Skeletal muscle tissue (tissue), 4 donors: ENCODE data around the gene WBP2NL. TPM values are rescaled to one million over a fixed set of nuclear protein-coding genes. Genes with fewer than 3 reads are reported as not detected.

Experiments used
- H3K27ac ChIP-seq: one replicate; pipeline ENCODE4 v1.7.0; 2013; ENCODE audit warnings: mild to moderate bottlenecking, low read depth, low read length, inconsistent platforms
- H3K27me3 ChIP-seq, 3 donors: one replicate each; pipeline ENCODE4 v1.7.0; 2013; ENCODE audit warnings: low read length in 3 of 3; ENCODE audit not compliant: control insufficient read depth in 3 of 3, insufficient read depth in 3 of 3
- H3K36me3 ChIP-seq, 3 donors: one replicate each; pipeline ENCODE4 v1.7.0; 2013; ENCODE audit warnings: low read length in 3 of 3; ENCODE audit not compliant: control insufficient read depth in 3 of 3, insufficient read depth in 3 of 3
- H3K4me1 ChIP-seq, 3 donors: one replicate each; pipeline ENCODE4 v1.7.0; 2013; ENCODE audit warnings: low read length in 3 of 3, mild to moderate bottlenecking in 3 of 3; ENCODE audit not compliant: control insufficient read depth in 3 of 3, insufficient read depth in 3 of 3
- H3K4me3 ChIP-seq, 3 donors: one replicate each; pipeline ENCODE4 v1.7.0; 2013; ENCODE audit warnings: low read length in 3 of 3
- H3K9ac ChIP-seq, 3 donors: one replicate each; pipeline ENCODE4 v1.7.0; 2013; ENCODE audit warnings: low read length in 3 of 3, mild to moderate bottlenecking in 3 of 3, moderate library complexity in 2 of 3, low read depth in 1 of 3
- H3K9me3 ChIP-seq, 3 donors: one replicate each; pipeline ENCODE4 v1.7.0; 2013; ENCODE audit warnings: low read length in 3 of 3; ENCODE audit not compliant: control insufficient read depth in 3 of 3
- total RNA-seq: library from RNA; depleted of rRNA; stranded (reverse); fragments of >200 nt; gene quantifications from one replicate; pipeline ENCODE4 v1.2.3, GENCODE V29; 2014
- donor health status: Osteomylitis.

WBP2NL gene
- total RNA-seq, 1 donor from 2014 or later, result 1.6 TPM

GRCh38 chr22:41978732-41979131 is 19.9 kb upstream of the WBP2NL start:
- no peak overlapping the region for H3K27ac ChIP-seq
- H3K9ac ChIP-seq, result no peak overlapping the region
- H3K4me1 ChIP-seq, result peaks cover 7 to 18% (median 12%) of the 10 kb centered on the region in 3 donors
- H3K9me3 ChIP-seq, result no peaks in the 10 kb centered on the region
- no peak overlapping the region for H3K4me3 ChIP-seq
- H3K27me3 ChIP-seq, result peaks cover 23 to 43% (median 36%) of the 10 kb centered on the region in 3 donors
- no peaks in the 10 kb centered on the region for H3K36me3 ChIP-seq

GRCh38 chr22:41979423-41980250 is 19.0 kb upstream of the WBP2NL start:
- Histone ChIP-seq H3K4me1 (peaks cover 7 to 18% (median 12%) of the 10 kb centered on the region in 3 donors), H3K27ac (no peak overlapping the region), H3K9ac (no peak overlapping the region), H3K36me3 (no peaks in the 10 kb centered on the region), H3K9me3 (no peaks in the 10 kb centered on the region), H3K27me3 (peaks cover 23 to 41% (median 34%) of the 10 kb centered on the region in 3 donors), H3K4me3 (no peak overlapping the region)

DNA sequence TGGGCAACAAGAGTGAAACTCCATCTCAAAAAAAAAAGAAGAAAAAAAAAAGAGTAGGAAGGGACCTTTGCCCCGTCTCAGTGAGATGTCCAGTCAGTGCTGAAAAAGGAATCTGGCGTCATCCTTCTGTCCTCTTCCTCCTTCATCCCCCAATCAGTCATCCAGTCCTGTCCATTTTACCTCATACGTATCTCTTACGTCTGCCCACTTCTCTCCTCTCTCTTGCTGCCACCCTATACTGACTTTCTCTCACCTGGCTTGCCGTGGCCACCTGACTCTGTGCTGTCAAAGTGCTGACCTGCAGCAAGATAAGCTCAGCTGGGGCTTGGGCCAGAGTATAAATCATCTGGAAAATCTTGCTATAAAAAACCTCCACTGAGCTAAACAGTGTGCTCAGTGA is 15.7 kb upstream of the WBP2NL start:
- no peak overlapping the region for H3K4me3 ChIP-seq
- no peak overlapping the region for H3K9ac ChIP-seq
- no peaks in the 10 kb centered on the region for H3K36me3 ChIP-seq
- no peak overlapping the region for H3K27ac ChIP-seq
- no peaks in the 10 kb centered on the region for H3K9me3 ChIP-seq
- peaks cover 4 to 9% (median 4%) of the 10 kb centered on the region in 3 donors for H3K4me1 ChIP-seq
- peaks cover 3 to 16% (median 8%) of the 10 kb centered on the region in 3 donors for H3K27me3 ChIP-seq

- peaks cover 4 to 9% (median 4%) of the 10 kb centered on the region in 3 donors for H3K4me1 ChIP-seq
- H3K27ac ChIP-seq, result no peak overlapping the region
- H3K27me3 ChIP-seq, result peaks cover 4 to 8% (median 4%) of the 10 kb centered on the region in 3 donors
- H3K36me3 ChIP-seq, result no peaks in the 10 kb centered on the region
- H3K4me3 ChIP-seq, result no peak overlapping the region
- H3K9me3 ChIP-seq, result no peaks in the 10 kb centered on the region
- H3K9ac ChIP-seq, result no peak overlapping the region
Measured at GRCh38 chr22:41983513-41984405, 14.8 kb upstream of the WBP2NL start.

DNA sequence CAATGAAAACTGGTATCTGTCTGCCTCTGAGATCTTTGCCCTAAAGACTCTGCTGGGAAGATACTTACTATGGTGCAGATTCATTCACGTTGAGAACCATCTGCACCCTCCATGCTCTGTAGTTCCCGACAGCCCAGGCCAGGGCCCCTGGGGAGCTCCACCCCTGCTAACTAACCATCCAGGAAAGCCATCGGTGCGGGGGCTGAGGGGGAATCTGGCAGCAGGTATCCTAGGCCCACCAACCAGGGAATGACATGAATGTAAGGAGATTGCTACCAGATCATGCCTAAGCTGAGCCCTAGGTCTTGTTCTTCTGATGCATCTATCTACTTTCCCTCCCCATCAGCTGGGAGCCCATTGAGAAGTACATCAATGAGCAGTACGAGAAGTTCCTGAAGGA is 11.3 kb upstream of the WBP2NL start:
- Histone ChIP-seq H3K9ac (no peak overlapping the region), H3K9me3 (no peaks in the 10 kb centered on the region), H3K27me3 (peaks cover 3 to 9% (median 4%) of the 10 kb centered on the region in 3 donors), H3K4me1 (peaks cover 4 to 9% (median 4%) of the 10 kb centered on the region in 3 donors), H3K4me3 (no peak overlapping the region), H3K27ac (no peak overlapping the region), H3K36me3 (no peaks in the 10 kb centered on the region)

GRCh38 chr22:41989246-41989645 is 9.3 kb upstream of the WBP2NL start:
- no peak overlapping the region for H3K4me3 ChIP-seq
- no peak overlapping the region for H3K27ac ChIP-seq
- no peaks in the 10 kb centered on the region for H3K4me1 ChIP-seq
- no peaks in the 10 kb centered on the region for H3K9me3 ChIP-seq
- no peak overlapping the region for H3K9ac ChIP-seq
- peaks cover 3 to 9% (median 4%) of the 10 kb centered on the region in 3 donors for H3K27me3 ChIP-seq
- H3K36me3 ChIP-seq, result no peaks in the 10 kb centered on the region

DNA sequence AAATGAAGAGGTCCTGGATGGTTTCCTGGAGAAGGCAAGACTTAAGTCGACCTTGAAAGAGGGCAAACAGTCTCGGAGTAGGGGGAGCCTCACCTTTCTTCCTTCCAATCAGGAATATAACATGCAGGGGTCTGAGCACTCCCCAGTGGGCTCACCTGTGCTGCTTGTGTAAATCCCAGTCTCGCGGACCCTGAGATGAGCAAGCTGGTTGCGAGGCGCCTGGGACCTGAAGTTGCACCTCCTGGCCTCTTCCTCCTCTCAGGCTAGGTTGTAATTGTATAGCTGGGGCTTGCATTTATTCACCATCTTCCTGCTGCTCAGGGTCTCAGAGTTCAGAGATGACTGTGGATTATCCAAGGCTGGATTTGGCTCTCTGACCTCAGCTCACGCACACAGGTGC is 7.5 kb upstream of the WBP2NL start:
- no peak overlapping the region for H3K4me3 ChIP-seq
- no peak overlapping the region for H3K9ac ChIP-seq
- H3K4me1 ChIP-seq, result no peaks in the 10 kb centered on the region
- peaks cover 3 to 9% (median 4%) of the 10 kb centered on the region in 3 donors for H3K27me3 ChIP-seq
- H3K27ac ChIP-seq, result no peak overlapping the region
- no peaks in the 10 kb centered on the region for H3K9me3 ChIP-seq
- H3K36me3 ChIP-seq, result no peaks in the 10 kb centered on the region

DNA sequence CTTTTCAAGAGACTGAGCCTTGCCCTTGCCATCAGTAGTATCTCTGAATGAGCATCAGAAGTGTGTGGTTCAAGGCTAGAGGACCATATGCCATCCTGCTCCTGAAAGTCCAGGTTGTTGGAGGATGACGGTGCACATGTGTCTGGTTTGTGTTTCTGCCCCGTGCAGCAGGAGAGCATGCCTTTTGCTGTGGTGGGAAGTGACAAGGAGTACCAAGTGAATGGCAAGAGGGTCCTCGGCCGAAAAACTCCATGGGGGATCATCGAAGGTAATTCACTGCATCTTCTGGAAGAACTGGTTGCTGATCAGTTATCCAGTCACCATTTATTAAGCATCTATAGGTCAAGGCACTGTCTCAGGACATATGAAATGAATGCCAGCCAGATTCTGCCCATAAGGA is 6.1 kb upstream of the WBP2NL start:
- no peak overlapping the region for H3K4me3 ChIP-seq
- no peak overlapping the region for H3K27ac ChIP-seq
- H3K36me3 ChIP-seq, result no peaks in the 10 kb centered on the region
- H3K4me1 ChIP-seq, result no peaks in the 10 kb centered on the region
- peaks cover 4 to 18% (median 6%) of the 10 kb centered on the region in 3 donors for H3K27me3 ChIP-seq
- no peaks in the 10 kb centered on the region for H3K9me3 ChIP-seq
- H3K9ac ChIP-seq, result no peak overlapping the region

- Histone ChIP-seq H3K4me3 (no peak overlapping the region), H3K27me3 (peaks cover 0 to 23% (median 9%) of the 10 kb centered on the region in 3 donors), H3K27ac (no peak overlapping the region), H3K9ac (no peak overlapping the region), H3K36me3 (no peaks in the 10 kb centered on the region), H3K9me3 (no peaks in the 10 kb centered on the region), H3K4me1 (peaks cover 0 to 14% (median 0%) of the 10 kb centered on the region in 3 donors)
Measured at GRCh38 chr22:41995211-41995610, 3.4 kb upstream of the WBP2NL start.
